OCI-LY1 (cell line): ENCODE measurements around the gene C1orf116.

Experiments used
- CTCF ChIP-seq: fragments of 200-600 bp; sonication (generic), shearing (Covaris generic); IDR thresholded peaks from 2 replicates; pipeline ENCODE4 v1.5.1; 2017; ENCODE audit warnings: mild to moderate bottlenecking, antibody characterized with exemption, low read length, moderate library complexity, mixed read lengths
- EZH2 ChIP-seq: fragments of 200-600 bp; sonication (generic), shearing (Covaris generic); IDR thresholded peaks from 2 replicates; pipeline ENCODE4 v1.8.0; 2017; ENCODE audit warnings: borderline replicate concordance, mixed run types, mild to moderate bottlenecking, antibody characterized with exemption, low read length, moderate library complexity, mixed read lengths

GRCh38 chr1:207034998-207035397 is 2.4 kb upstream of the C1orf116 start:
- no peak for TF ChIP-seq CTCF
- no peak for TF ChIP-seq EZH2
